ENCODE measurements around the gene ZNF578. TPM values are rescaled to one million over a fixed set of nuclear protein-coding genes. Genes with fewer than 3 reads are reported as not detected.
"Not testable (repeated sequence)": the region's sequence is repeated elsewhere in the genome, so short reads cannot be mapped to it uniquely, and the experiment has no call there.

ZNF578 gene
- total RNA-seq, 2 experiments from 2014 or later = 0.72 to 0.86 TPM

DNA sequence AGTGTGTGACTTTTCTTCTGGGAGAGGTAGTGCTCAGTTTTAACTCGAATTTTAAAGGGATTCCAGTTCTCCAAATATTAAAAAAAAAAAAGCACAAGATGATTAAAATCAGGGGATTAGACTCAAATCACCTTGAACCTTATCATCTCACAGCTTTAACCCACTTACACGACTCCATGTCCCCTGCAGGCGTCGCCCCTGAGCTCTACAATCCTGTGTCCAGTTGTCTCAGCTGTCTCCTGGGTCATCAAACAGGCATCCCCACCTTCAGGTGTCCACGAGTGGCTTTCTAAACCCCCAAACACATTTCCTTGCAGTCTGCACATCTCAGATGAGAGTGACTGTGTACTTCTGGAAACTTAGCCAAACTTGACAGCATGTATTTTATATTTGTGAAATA is 88.3 kb downstream of the ZNF578 start:
- Mint-ChIP-seq H3K9me3 (peaks cover 19% of the 10 kb centered on the region), H3K36me3 (ENCODE audit: low read depth) (peaks cover 77% of the 10 kb centered on the region), H3K4me3 (no peak overlapping the region), H3K27ac (no peak overlapping the region), H3K27me3 (no peaks in the 10 kb centered on the region), H3K4me1 (ENCODE audit: low read depth) (peaks cover 48% of the 10 kb centered on the region)
- DNase-seq (no peak), ATAC-seq (no peak)
- intact Hi-C loops (cut with micrococcal nuclease) = no loop called here
- CTCF ChIA-PET = no interaction called here
- TF ChIP-seq, protein P1, sequence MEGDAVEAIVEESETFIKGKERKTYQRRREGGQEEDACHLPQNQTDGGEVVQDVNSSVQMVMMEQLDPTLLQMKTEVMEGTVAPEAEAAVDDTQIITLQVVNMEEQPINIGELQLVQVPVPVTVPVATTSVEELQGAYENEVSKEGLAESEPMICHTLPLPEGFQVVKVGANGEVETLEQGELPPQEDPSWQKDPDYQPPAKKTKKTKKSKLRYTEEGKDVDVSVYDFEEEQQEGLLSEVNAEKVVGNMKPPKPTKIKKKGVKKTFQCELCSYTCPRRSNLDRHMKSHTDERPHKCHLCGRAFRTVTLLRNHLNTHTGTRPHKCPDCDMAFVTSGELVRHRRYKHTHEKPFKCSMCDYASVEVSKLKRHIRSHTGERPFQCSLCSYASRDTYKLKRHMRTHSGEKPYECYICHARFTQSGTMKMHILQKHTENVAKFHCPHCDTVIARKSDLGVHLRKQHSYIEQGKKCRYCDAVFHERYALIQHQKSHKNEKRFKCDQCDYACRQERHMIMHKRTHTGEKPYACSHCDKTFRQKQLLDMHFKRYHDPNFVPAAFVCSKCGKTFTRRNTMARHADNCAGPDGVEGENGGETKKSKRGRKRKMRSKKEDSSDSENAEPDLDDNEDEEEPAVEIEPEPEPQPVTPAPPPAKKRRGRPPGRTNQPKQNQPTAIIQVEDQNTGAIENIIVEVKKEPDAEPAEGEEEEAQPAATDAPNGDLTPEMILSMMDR (IDR thresholded peaks at IDR 0.05) = no peak
- POLR2A ChIA-PET = interaction anchor here (2.0 kb wide), 1 partner anchor 15 kb away, joined by 5 read pairs; no protein-coding TSS in a partner anchor

DNA sequence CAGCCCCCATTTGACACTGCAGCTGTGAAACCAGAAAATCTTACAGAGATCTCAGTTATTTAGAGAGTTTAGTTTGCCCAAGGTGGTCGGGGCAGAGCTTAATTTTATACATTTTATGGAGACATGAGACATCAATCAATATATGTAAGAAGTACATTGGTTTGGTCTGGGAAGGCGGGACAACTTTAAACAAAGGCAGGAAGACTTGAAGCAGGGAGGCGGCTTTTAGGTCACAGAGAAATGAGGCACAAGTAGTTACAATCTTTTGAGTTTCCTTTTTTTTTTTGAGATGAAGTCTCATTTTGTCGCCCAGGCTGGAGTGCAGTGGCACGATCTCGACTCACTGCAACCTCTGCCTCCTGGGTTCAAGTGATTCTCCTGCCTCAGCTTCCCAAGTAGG is 89.2 kb downstream of the ZNF578 start:
- Mint-ChIP-seq H3K27ac (peak overlapping the region; percentile 72), H3K36me3 (ENCODE audit: low read depth) (peaks cover 79% of the 10 kb centered on the region), H3K9me3 (peaks cover 22% of the 10 kb centered on the region), H3K4me3 (peak overlapping the region; percentile 8), H3K4me1 (ENCODE audit: low read depth) (peaks cover 40% of the 10 kb centered on the region)
- H3K27me3 Mint-ChIP-seq; intact Hi-C loops (cut with micrococcal nuclease); DNase-seq; CTCF ChIA-PET: not testable (repeated sequence)
- POLR2A ChIA-PET = interaction anchor here (0.6 to 1.0 kb wide), 2 partner anchors 19 to 97 kb away, joined by 3 to 4 read pairs; no protein-coding TSS in a partner anchor
- peak; percentile 10 for ATAC-seq

DNA sequence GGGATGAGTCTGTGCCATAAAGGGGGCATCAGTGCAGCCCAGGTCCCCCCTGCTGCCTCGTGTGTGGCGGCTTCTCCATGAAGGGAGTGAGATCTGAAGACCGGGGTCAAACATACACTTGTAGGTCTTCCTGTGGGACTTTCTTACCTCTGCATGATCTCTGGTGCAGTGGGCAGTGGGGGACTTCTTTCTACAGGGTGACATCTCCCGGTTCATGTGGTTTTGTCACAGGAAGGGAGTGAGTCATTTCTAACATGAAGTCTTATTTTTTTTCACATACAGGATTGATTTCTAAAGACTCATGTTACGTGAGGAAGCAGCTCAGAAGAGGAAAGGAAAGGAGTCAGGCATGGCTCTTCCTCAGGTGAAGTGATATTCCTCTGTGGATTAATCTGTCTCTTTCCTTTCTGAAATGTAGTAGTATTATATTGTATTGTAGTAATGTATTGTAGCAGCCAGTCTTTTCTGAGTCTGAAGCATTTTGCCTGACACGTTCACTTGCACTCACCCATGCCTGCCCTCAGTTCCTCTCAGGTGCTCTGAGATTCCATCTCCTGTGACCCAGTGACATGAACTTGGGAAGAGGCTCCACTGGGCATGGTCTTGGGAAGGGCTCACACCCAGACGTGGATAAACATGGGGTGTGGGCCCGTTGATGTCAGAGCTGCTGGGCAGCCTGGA is 89.8 kb downstream of the ZNF578 start:
- H3K27ac Mint-ChIP-seq = peak overlapping the region; percentile 72
- no peaks in the 10 kb centered on the region for H3K27me3 Mint-ChIP-seq
- H3K9me3 Mint-ChIP-seq = peaks cover 22% of the 10 kb centered on the region
- ATAC-seq (peak; percentile 92), DNase-seq (peak; percentile 77)
- CTCF ChIA-PET = interaction anchor here (0.6 kb wide), 1 partner anchor 39 kb away, joined by 3 read pairs; no protein-coding TSS in a partner anchor
- intact Hi-C loops (cut with micrococcal nuclease) = no loop called here
- H3K36me3 Mint-ChIP-seq (ENCODE audit: low read depth) = peaks cover 83% of the 10 kb centered on the region
- POLR2A ChIA-PET = interaction anchor here (0.6 to 1.0 kb wide), 2 partner anchors 18 to 96 kb away, joined by 3 to 4 read pairs; no protein-coding TSS in a partner anchor
- TF ChIP-seq, protein P1 (IDR thresholded peaks at IDR 0.05) = no peak
- H3K4me3 Mint-ChIP-seq = peak overlapping the region; percentile 8
- H3K4me1 Mint-ChIP-seq (ENCODE audit: low read depth) = peaks cover 37% of the 10 kb centered on the region

DNA sequence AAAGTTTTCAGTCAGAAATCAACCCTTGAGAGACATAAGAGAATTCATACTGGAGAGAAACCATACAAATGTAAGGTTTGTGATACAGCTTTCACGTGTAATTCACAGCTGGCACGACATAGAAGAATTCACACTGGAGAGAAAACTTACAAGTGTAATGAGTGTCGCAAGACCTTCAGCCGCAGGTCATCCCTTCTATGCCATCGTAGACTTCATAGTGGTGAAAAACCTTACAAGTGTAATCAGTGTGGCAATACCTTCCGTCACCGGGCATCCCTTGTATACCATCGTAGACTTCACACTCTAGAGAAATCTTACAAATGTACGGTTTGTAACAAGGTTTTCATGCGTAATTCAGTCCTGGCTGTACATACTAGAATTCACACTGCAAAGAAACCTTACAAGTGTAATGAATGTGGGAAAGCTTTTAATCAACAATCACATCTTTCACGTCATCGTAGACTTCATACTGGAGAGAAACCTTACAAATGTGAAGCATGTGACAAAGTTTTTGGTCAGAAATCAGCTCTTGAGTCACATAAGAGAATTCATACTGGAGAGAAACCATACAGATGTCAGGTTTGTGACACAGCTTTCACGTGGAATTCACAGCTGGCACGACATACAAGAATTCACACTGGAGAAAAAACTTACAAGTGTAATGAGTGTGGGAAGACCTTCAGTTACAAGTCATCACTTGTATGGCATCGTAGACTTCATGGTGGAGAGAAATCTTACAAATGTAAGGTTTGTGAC is 101.0 kb downstream of the ZNF578 start:
- no peaks in the 10 kb centered on the region for H3K27me3 Mint-ChIP-seq
- intact Hi-C loops (cut with micrococcal nuclease) = no loop called here
- peaks cover 89% of the 10 kb centered on the region for H3K36me3 Mint-ChIP-seq (ENCODE audit: low read depth)
- ChIA-PET POLR2A (no interaction called here), CTCF (no interaction called here)
- DNase-seq = no peak
- TF ChIP-seq, protein P1 (IDR thresholded peaks at IDR 0.05) = no peak
- peaks cover 56% of the 10 kb centered on the region for H3K9me3 Mint-ChIP-seq
- H3K27ac Mint-ChIP-seq = no peak overlapping the region
- H3K4me1 Mint-ChIP-seq (ENCODE audit: low read depth) = no peaks in the 10 kb centered on the region
- no peak overlapping the region for H3K4me3 Mint-ChIP-seq
- ATAC-seq = no peak

DNA sequence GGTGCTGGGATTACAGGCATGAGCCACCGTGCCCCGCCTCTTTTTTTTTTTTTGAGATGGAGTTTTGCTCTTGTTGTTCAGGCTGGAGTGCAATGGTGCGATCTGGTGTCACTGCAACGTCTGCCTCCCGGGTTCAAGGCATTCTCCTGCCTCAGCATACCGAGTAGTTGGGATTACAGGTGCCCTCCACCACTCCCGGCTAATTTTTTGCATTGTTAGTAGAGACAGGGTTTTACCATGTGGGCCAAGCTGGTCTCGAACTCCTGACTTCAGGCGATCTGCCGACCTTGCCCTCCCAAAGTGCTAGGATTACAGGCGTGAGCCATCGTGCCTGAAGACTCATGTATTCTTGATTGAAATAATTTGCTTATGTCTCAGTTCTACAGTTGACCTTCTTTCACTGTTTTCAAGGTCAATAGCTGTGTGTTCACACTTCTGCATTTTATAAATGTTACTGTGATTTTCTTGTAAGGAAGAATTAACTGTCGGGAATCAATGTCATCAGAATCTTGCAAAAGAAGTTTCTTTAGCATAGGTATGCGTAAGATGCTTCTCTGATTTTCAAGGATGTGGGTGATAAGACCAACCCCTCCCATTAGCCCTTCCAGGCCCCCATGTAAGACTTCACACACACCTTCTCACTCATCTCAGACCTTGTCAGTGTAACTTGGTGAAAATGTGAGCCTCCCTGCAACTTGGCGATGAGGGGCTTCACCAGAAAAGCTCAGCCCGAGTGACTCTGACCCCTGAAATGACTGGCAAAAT is 104.1 kb downstream of the ZNF578 start:
- Mint-ChIP-seq H3K27ac (no peak overlapping the region), H3K9me3 (peaks cover 62% of the 10 kb centered on the region), H3K27me3 (no peaks in the 10 kb centered on the region), H3K4me1 (ENCODE audit: low read depth) (no peaks in the 10 kb centered on the region), H3K36me3 (ENCODE audit: low read depth) (peaks cover 89% of the 10 kb centered on the region), H3K4me3 (no peak overlapping the region)
- POLR2A ChIA-PET = no interaction called here
- DNase-seq = no peak
- CTCF ChIA-PET = interaction anchor here (1.0 kb wide), 1 partner anchor 9 kb away, joined by 3 read pairs; no protein-coding TSS in a partner anchor
- intact Hi-C loops (cut with micrococcal nuclease) = no loop called here
- TF ChIP-seq, protein P1 (IDR thresholded peaks at IDR 0.05) = no peak
- no peak for ATAC-seq

DNA sequence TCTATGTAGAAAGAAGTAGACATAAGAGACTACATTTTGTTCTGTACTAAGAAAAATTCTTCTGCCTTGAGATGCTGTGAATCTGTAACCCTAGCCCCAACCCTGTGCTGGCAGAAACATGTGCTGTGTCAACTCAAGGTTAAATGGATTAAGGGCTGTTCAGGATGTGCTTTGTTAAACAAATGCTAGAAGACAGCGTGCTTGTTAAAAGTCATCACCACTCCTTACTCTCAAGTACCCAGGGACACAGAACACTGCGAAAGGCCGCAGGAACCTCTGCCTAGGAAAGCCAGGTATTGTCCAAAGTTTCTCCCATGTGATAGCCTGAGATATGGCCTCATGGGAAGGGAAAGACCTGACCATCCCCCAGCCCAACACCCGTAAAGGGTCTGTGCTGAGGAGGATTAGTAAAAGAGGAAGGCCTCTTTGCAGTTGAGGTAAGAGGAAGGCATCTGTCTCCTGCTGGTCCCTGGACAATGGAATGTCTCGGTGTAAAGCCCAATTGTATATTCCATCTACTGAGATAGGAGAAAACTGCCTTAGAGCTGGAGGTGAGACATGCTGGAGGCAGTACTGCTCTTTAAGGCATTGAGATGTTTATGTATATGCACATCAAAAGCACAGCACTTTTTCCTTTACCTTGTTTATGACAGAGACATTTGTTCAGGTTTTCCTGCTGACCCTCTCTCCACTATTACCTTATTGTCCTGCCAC is 105.5 kb downstream of the ZNF578 start:
- ATAC-seq; DNase-seq; CTCF ChIA-PET; POLR2A ChIA-PET; H3K27ac Mint-ChIP-seq; intact Hi-C loops (cut with micrococcal nuclease); H3K27me3 Mint-ChIP-seq; H3K4me3 Mint-ChIP-seq; H3K4me1 Mint-ChIP-seq (ENCODE audit: low read depth): not testable (repeated sequence)
- Mint-ChIP-seq H3K36me3 (ENCODE audit: low read depth) (peaks cover 89% of the 10 kb centered on the region), H3K9me3 (peaks cover 59% of the 10 kb centered on the region)

DNA sequence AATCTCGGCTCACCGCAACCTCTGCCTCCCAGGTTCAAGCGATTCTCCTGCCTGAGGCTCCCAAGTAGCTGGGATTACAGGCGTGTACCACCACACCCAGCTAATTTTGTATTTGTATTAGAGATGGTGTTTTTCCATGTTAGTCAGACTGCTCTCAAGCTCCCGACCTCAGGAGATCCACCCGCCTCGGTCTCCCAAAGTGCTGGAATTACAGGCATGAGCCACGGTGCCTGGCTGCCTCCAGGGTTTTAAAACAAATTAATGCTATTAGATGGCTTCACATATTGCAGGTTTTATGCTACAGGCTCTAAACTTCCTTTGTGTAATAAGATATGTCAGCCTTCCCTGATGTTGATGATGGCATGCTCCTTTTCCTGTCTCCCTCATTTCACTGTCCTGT is 108.3 kb downstream of the ZNF578 start:
- not testable (repeated sequence) for H3K27me3 Mint-ChIP-seq

More for the DNA sequence above, 108.3 kb downstream of the ZNF578 start:
- H3K27ac Mint-ChIP-seq; H3K4me1 Mint-ChIP-seq (ENCODE audit: low read depth); intact Hi-C loops (cut with micrococcal nuclease); DNase-seq; CTCF ChIA-PET; H3K4me3 Mint-ChIP-seq; ATAC-seq: not testable (repeated sequence)
- POLR2A ChIA-PET = interaction anchor here (1.1 kb wide), 1 partner anchor 19 kb away, joined by 4 read pairs; no protein-coding TSS in a partner anchor
- Mint-ChIP-seq H3K36me3 (ENCODE audit: low read depth) (peaks cover 84% of the 10 kb centered on the region), H3K9me3 (peaks cover 56% of the 10 kb centered on the region)

Data from activated CD8-positive, alpha-beta T cell treated with anti-CD3 and anti-CD28 coated beads for 36 hours (primary cell).